ENCODE data around the gene TADA3. TPM values are rescaled to one million over a fixed set of nuclear protein-coding genes. Genes with fewer than 3 reads are reported as not detected.

Gene TADA3
- total RNA-seq, 1 donor from 2014 or later: 54.3 TPM

DNA sequence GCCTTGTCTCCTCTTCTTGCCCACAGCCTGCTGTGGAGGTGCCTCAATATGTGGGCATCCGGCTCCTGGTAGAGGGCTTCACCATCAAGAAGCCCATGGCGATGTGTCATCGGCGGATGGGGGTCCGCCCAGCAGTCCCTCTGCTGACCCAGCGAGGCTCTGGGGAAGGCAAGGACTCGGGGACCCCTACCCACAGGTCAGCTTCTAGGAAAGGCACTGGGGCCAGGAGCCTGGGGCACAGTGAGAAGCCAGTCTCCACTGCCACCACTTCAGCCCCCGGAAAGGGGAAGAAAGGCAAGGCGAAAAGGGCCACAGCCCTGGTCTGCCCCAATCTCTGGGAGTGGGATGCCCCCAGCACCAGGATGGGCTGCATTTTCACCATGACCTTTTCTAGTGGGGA, 40.8 kb upstream of the TADA3 start:
- Mint-ChIP-seq H3K27ac (no peak overlapping the region), H3K27me3 (no peaks in the 10 kb centered on the region), H3K36me3 (no peaks in the 10 kb centered on the region), H3K9me3 (no peaks in the 10 kb centered on the region), H3K4me3 (no peak overlapping the region), H3K4me1 (ENCODE audit: unreplicated experiment) (peaks cover 6% of the 10 kb centered on the region)
- no peak for DNase-seq (ENCODE audit: extremely low spot score, unreplicated experiment)
- TF ChIP-seq, protein P1, sequence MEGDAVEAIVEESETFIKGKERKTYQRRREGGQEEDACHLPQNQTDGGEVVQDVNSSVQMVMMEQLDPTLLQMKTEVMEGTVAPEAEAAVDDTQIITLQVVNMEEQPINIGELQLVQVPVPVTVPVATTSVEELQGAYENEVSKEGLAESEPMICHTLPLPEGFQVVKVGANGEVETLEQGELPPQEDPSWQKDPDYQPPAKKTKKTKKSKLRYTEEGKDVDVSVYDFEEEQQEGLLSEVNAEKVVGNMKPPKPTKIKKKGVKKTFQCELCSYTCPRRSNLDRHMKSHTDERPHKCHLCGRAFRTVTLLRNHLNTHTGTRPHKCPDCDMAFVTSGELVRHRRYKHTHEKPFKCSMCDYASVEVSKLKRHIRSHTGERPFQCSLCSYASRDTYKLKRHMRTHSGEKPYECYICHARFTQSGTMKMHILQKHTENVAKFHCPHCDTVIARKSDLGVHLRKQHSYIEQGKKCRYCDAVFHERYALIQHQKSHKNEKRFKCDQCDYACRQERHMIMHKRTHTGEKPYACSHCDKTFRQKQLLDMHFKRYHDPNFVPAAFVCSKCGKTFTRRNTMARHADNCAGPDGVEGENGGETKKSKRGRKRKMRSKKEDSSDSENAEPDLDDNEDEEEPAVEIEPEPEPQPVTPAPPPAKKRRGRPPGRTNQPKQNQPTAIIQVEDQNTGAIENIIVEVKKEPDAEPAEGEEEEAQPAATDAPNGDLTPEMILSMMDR (conservative IDR thresholded peaks at IDR 0.05): no peak

DNA sequence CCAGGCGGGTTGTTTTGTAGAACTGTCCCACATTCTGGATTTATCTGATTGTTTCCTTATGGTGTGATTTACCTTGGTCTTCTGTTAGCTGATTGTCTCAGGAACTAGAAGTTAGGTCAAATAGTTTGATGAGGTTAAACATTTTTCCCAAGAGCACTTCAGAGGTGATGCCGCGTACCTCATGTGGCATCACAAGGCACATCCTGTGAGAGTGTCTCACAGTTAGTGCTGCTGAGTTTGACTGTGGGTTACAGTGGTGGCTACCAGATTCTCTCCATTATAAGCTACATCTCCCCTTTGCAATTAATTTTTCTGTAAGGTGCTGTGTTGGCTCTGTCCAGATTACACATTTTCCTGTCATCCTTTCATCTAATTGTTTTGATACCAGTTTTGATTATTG, 39.0 kb upstream of the TADA3 start:
- TF ChIP-seq, protein P1 (conservative IDR thresholded peaks at IDR 0.05): no peak
- Mint-ChIP-seq H3K4me1 (ENCODE audit: unreplicated experiment) (peaks cover 6% of the 10 kb centered on the region), H3K36me3 (no peaks in the 10 kb centered on the region), H3K27ac (no peak overlapping the region), H3K27me3 (no peaks in the 10 kb centered on the region), H3K9me3 (no peaks in the 10 kb centered on the region), H3K4me3 (no peak overlapping the region)
- no peak for DNase-seq (ENCODE audit: extremely low spot score, unreplicated experiment)

DNA sequence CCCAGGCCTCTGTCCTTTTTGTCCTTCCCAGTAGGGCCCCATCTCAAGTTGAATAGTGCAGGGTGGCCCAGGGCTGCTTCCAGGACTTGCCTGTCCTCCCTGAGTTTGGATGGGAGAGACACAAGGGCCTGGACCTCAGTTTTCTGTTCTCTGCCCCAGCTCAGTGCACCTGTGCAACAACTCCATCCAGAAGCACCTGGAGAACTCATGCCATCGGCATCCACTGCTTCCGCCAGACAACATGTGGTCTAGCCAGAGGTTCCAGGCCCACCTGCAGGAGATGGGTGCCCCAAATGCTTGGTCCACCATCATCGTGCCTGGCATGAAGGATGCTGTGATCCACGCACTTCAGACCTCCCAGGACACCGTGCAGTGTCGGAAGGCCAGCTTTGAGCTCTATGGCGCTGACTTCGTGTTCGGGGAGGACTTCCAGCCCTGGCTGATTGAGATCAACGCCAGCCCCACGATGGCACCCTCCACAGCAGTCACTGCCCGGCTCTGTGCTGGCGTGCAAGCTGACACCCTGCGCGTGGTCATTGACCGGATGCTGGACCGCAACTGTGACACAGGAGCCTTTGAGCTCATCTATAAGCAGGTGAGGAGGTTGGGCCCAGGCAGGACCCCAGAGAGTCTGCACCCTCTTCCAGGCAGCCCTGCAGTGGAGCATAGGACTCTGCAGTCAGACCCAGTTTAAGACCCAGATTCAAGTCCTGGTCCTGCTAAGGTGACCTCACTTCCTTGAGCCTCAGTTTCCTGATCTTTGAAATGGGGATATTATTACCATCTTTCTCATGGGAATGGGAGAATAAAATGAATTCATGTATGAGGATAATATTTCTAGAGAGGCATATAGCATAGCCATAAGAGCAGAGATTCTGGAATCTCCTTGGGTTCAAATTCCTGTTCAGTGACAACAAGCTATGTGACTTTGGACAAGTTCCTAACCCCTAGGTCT, 36.8 kb upstream of the TADA3 start:
- Mint-ChIP-seq H3K4me3 (no peak overlapping the region), H3K9me3 (no peaks in the 10 kb centered on the region), H3K27ac (no peak overlapping the region), H3K4me1 (ENCODE audit: unreplicated experiment) (peaks cover 6% of the 10 kb centered on the region), H3K36me3 (no peaks in the 10 kb centered on the region), H3K27me3 (no peaks in the 10 kb centered on the region)
- TF ChIP-seq, protein P1 (conservative IDR thresholded peaks at IDR 0.05): no peak
- DNase-seq (ENCODE audit: extremely low spot score, unreplicated experiment): no peak

DNA sequence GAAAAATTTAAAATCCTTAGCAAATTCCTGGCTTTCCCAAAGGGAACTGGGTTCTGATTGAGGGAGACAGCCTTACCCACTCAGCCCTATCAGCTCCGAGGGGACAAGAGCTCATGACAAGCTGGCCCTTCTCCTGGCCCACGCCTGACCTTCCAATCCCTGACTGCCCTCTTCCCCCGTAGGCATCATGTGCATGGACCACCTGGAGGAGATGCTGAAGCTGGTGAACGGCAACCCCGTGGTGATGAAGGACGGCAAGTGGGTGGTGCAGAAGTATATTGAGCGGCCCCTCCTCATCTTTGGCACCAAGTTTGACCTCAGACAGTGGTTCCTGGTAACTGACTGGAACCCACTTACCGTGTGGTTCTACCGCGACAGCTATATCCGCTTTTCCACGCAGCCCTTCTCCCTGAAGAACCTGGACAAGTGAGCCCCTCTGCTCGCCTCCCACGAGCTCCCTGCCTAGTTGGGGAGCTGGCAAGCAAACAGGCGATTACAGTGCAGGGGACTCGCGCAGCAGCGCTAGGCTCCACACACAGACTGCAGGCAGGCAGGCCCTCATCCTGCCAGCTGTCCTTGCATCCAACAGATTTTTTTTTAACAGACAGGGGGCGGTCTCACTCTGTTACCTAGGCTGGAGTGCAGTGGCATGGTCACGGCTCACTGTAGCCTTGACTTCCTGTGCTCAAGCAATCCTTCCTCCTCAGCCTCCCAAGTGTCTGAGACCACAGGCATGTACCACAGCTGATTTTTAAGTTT, 34.7 kb upstream of the TADA3 start:
- Mint-ChIP-seq H3K27me3 (no peaks in the 10 kb centered on the region), H3K36me3 (no peaks in the 10 kb centered on the region), H3K4me3 (no peak overlapping the region), H3K9me3 (no peaks in the 10 kb centered on the region), H3K27ac (no peak overlapping the region), H3K4me1 (ENCODE audit: unreplicated experiment) (peaks cover 6% of the 10 kb centered on the region)
- DNase-seq (ENCODE audit: extremely low spot score, unreplicated experiment): no peak
- TF ChIP-seq, protein P1 (conservative IDR thresholded peaks at IDR 0.05): peak; percentile 64

DNA sequence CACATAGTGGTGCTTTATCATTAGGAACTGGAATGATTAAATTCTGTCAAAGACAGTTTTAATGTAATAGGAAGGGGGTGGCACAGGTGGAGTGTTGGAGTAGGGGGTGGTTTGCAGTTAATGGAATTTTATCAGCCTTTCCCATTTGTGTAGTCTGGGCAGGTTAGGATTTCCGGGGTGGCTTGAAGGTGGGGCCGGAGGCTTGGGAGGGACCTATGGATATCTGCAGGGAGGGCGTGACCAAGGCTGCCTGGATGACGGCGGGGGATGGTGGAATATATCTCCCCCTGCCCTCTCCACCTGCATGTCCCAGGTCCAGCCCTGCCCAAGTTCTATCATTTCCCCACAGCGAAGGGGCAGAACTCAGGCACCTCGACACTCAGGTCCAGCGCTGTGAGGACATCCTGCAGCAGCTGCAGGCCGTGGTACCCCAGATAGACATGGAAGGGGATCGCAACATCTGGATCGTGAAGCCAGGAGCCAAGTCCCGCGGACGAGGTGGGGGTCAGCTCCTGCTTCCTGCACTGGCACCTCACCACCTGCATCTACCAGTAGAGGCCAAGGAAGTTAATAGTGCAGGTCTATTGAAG, 33.3 kb upstream of the TADA3 start:
- DNase-seq (ENCODE audit: extremely low spot score, unreplicated experiment): no peak
- Mint-ChIP-seq H3K27ac (no peak overlapping the region), H3K9me3 (no peaks in the 10 kb centered on the region), H3K36me3 (no peaks in the 10 kb centered on the region), H3K4me3 (no peak overlapping the region), H3K27me3 (no peaks in the 10 kb centered on the region), H3K4me1 (ENCODE audit: unreplicated experiment) (no peaks in the 10 kb centered on the region)
- TF ChIP-seq, protein P1 (conservative IDR thresholded peaks at IDR 0.05): no peak

Data from type B pancreatic cell (in vitro differentiated cells).